IMR-90 (cell line): ENCODE results near the gene LCA5L. TPM values are rescaled to one million over a fixed set of nuclear protein-coding genes. Genes with fewer than 3 reads are reported as not detected.

Experiments used
- ATAC-seq: fragments of 200-7000 bp; cut with Tn5 transposase; 2 replicates; pipeline ENCODE4 v1.9.1; 2020; ENCODE audit warnings: low read depth, mild to moderate bottlenecking, moderate library complexity
- BruUV-seq: library from RNA; stranded (reverse); fragments of 400-500 nt; replicated peaks from 2 replicates; lab custom pipeline; 2021; lab: Mats Ljungman, UMichigan
- CTCF ChIA-PET: fragments of 300-600 bp; formaldehyde crosslinking; extraction: SDS; loops from one replicate; lab custom pipeline; 2021; ENCODE audit warnings: antibody characterized with exemption; lab: Yijun Ruan, JAX
- POLR2A ChIA-PET: fragments of 300-600 bp; sonication (Branson Sonifier 250); formaldehyde crosslinking; loops from one replicate; lab custom pipeline; 2022; ENCODE audit warnings: antibody characterized with exemption; ENCODE audit not compliant: unreplicated experiment; lab: Charles Lee
- DNase-seq: peaks from one replicate; pipeline ENCODE4 v3.0.0; 2013
- H2AFZ ChIP-seq: replicated peaks from 2 replicates; pipeline ENCODE3; 2013; ENCODE audit warnings: low read length, mild to moderate bottlenecking; ENCODE audit not compliant: poor library complexity
- H2AK5ac ChIP-seq: 2 replicates; pipeline ENCODE4 v1.6.1; 2013; ENCODE audit warnings: low read depth, low read length, inconsistent platforms
- H2AK9ac ChIP-seq: replicated peaks from 2 replicates; pipeline ENCODE3; 2013; ENCODE audit warnings: mild to moderate bottlenecking, low read depth, low read length, moderate library complexity; ENCODE audit not compliant: poor library complexity
- H2BK120ac ChIP-seq: 2 replicates; pipeline ENCODE4 v1.6.1; 2013; ENCODE audit warnings: low read depth, low read length, inconsistent platforms
- H2BK15ac ChIP-seq: 3 replicates; pipeline ENCODE4 v1.6.1; 2013; ENCODE audit warnings: low read depth, low read length, inconsistent platforms
- H2BK20ac ChIP-seq: 2 replicates; pipeline ENCODE4 v1.6.1; 2013; ENCODE audit warnings: low read depth, mild to moderate bottlenecking, inconsistent platforms, low read length, moderate library complexity
- H2BK5ac ChIP-seq: 2 replicates; pipeline ENCODE4 v1.6.1; 2013; ENCODE audit warnings: mild to moderate bottlenecking, low read depth, low read length, inconsistent platforms; ENCODE audit not compliant: poor library complexity, severe bottlenecking
- H3K14ac ChIP-seq: replicated peaks from 2 replicates; pipeline ENCODE4 v1.6.1; 2013; ENCODE audit warnings: low read depth, low read length, inconsistent platforms
- H3K18ac ChIP-seq: 2 replicates; pipeline ENCODE4 v1.6.1; 2013; ENCODE audit warnings: low read depth, low read length, control low read depth
- H3K23ac ChIP-seq: 2 replicates; pipeline ENCODE4 v1.6.1; 2013; ENCODE audit warnings: low read depth, low read length, inconsistent platforms
- H3K27ac ChIP-seq: 2 replicates; pipeline ENCODE4 v1.5.1; 2013; ENCODE audit warnings: mild to moderate bottlenecking, control low read depth, low read length; ENCODE audit not compliant: insufficient read depth
- H3K27me3 ChIP-seq: 2 replicates; pipeline ENCODE4 v1.6.1; 2013; ENCODE audit warnings: low read length; ENCODE audit not compliant: control insufficient read depth, insufficient read depth
- H3K36me3 ChIP-seq: 2 replicates; pipeline ENCODE4 v1.6.1; 2013; ENCODE audit warnings: low read length, mixed read lengths; ENCODE audit not compliant: control insufficient read depth, insufficient read depth
- H3K4ac ChIP-seq: 2 replicates; pipeline ENCODE4 v1.6.1; 2013; ENCODE audit warnings: low read depth, low read length, inconsistent platforms
- H3K4me1 ChIP-seq: 2 replicates; pipeline ENCODE4 v1.6.1; 2013; ENCODE audit warnings: low read length, mixed read lengths; ENCODE audit not compliant: control insufficient read depth, insufficient read depth
- H3K4me2 ChIP-seq: 2 replicates; pipeline ENCODE4 v1.6.1; 2013; ENCODE audit warnings: low read depth, mild to moderate bottlenecking, control low read depth, low read length, moderate library complexity
- H3K4me3 ChIP-seq: 2 replicates; pipeline ENCODE4 v1.5.1; 2013; ENCODE audit warnings: low read depth, mild to moderate bottlenecking, control low read depth, low read length, moderate library complexity; ENCODE audit not compliant: insufficient read depth
- H3K56ac ChIP-seq: 2 replicates; pipeline ENCODE4 v1.6.1; 2013; ENCODE audit warnings: low read length, inconsistent platforms; ENCODE audit not compliant: insufficient read depth; ENCODE audit errors: extremely low read depth
- H3K79me1 ChIP-seq, 2 experiments: 2 replicates each; pipeline ENCODE4 v1.6.1; 2013; ENCODE audit warnings: low read length in 2 of 2, inconsistent platforms in 1 of 2, low read depth in 1 of 2
- H3K9ac ChIP-seq: 2 replicates; pipeline ENCODE4 v1.6.1; 2013; ENCODE audit warnings: low read depth, low read length, control low read depth
- H3K9me1 ChIP-seq: 2 replicates; pipeline ENCODE4 v1.6.1; 2013; ENCODE audit warnings: low read length, inconsistent platforms; ENCODE audit not compliant: insufficient read depth
- H3K9me3 ChIP-seq: 2 replicates; pipeline ENCODE4 v1.6.1; 2013; ENCODE audit warnings: low read length; ENCODE audit not compliant: control insufficient read depth, insufficient read depth
- H4K20me1 ChIP-seq: 2 replicates; pipeline ENCODE4 v1.6.1; 2013; ENCODE audit warnings: low read length, inconsistent platforms; ENCODE audit not compliant: insufficient read depth
- H4K5ac ChIP-seq: 2 replicates; pipeline ENCODE4 v1.6.1; 2013; ENCODE audit warnings: mild to moderate bottlenecking, low read depth, low read length, control low read depth
- H4K8ac ChIP-seq, 2 experiments: 2 replicates each; pipeline ENCODE4 v1.6.1; 2013; ENCODE audit warnings: low read depth in 2 of 2, low read length in 2 of 2, control low read depth in 1 of 2, inconsistent platforms in 1 of 2
- H4K91ac ChIP-seq: 2 replicates; pipeline ENCODE4 v1.6.1; 2013; ENCODE audit warnings: low read depth, low read length, inconsistent platforms; ENCODE audit not compliant: insufficient read depth
- BHLHE40 ChIP-seq: fragments of 150-350 bp; IDR thresholded peaks from 2 replicates; pipeline ENCODE4 v1.6.1; 2016; ENCODE audit warnings: mild to moderate bottlenecking, low read depth, low read length
- CHD1 ChIP-seq: IDR thresholded peaks from 2 replicates; pipeline ENCODE4 v1.6.1; 2012; ENCODE audit warnings: low read depth, low read length, improper control_type of control experiment
- CTCF ChIP-seq: conservative IDR thresholded peaks from 2 replicates; pipeline ENCODE4 v1.5.1; 2012; ENCODE audit warnings: mild to moderate bottlenecking, low read depth, low read length, improper control_type of control experiment
- FOS ChIP-seq: fragments of 150-350 bp; IDR thresholded peaks from 2 replicates; pipeline ENCODE4 v1.6.1; 2016; ENCODE audit warnings: low read depth, low read length
- MAZ ChIP-seq: IDR thresholded peaks from 2 replicates; pipeline ENCODE4 v1.6.1; 2012; ENCODE audit warnings: low read depth, mild to moderate bottlenecking, low read length, improper control_type of control experiment, moderate library complexity, borderline replicate concordance
- POLR2A ChIP-seq: IDR thresholded peaks from 2 replicates; pipeline ENCODE4 v1.6.1; 2012; ENCODE audit warnings: mild to moderate bottlenecking, low read depth, low read length
- RCOR1 ChIP-seq: IDR thresholded peaks from 2 replicates; pipeline ENCODE4 v1.6.1; 2012; ENCODE audit warnings: mild to moderate bottlenecking, low read length, improper control_type of control experiment; ENCODE audit not compliant: insufficient replicate concordance
- WGBS, 2 experiments: methylation state at CpG; one replicate each; pipeline versions ENCODE4 v1.1.5 to v1.1.7; 2013; ENCODE audit warnings: missing lambda C conversion rate in 2 of 2; ENCODE audit not compliant: insufficient read length in 1 of 2; ENCODE audit errors: extremely low coverage in 2 of 2; 5-methylcytosine and 5-hydroxymethylcytosine counted together
- dilution Hi-C: fragments of 300-500 bp; cut with HindIII; formaldehyde crosslinking; loops from one replicate; pipeline ENCODE4 v1.14.3; 2018; ENCODE audit warnings: low sequenced_read_pairs; ENCODE audit not compliant: unreplicated experiment
- in situ Hi-C: fragments of 300-500 bp; cut with MboI; formaldehyde crosslinking; loops from 3 replicates; pipeline ENCODE4 v1.14.3; 2019; ENCODE audit warnings: low sequenced_read_pairs, inconsistent platforms, mixed read lengths
- intact Hi-C: fragments of 100-400 bp; cut with micrococcal nuclease; formaldehyde crosslinking; loops from 2 replicates; pipeline ENCODE4 v1.10.0; 2022
- polyA plus RNA-seq, 3 experiments: library from polyadenylated mRNA; depleted of rRNA; stranded (reverse); fragments of >200 nt; gene quantifications; 2 replicates each; pipeline ENCODE4 v1.2.3, GENCODE V29; 2012; ENCODE audit warnings: low replicate concordance in 1 of 3
- total RNA-seq: library from RNA; depleted of rRNA; stranded (reverse); fragments of >200 nt; gene quantifications from 2 replicates; pipeline ENCODE4 v1.2.3, GENCODE V29; 2012

The LCA5L gene
- total and polyA plus RNA-seq, 2 of the 4 experiments (the other 2 are of a cell fraction): 0.18 to 0.26 TPM

GRCh38 chr21:39472786-39473185 lies 27.2 kb upstream of the LCA5L start:
- in situ Hi-C loops: no loop called here
- Histone ChIP-seq H2AFZ (no peak overlapping the region), H3K9me1 (no peaks in the 10 kb centered on the region), H2AK9ac (no peak overlapping the region), H2BK15ac (no peak overlapping the region), H2BK120ac (no peak overlapping the region), H3K4me1 (no peaks in the 10 kb centered on the region), H3K4me2 (no peak overlapping the region), H3K18ac (no peak overlapping the region), H3K56ac (no peak overlapping the region), H3K23ac (no peak overlapping the region), H2BK20ac (no peak overlapping the region), H3K27ac (no peak overlapping the region), H3K36me3 (no peaks in the 10 kb centered on the region), H3K9ac (no peak overlapping the region), H2AK5ac (no peak overlapping the region), H3K4ac (no peak overlapping the region), H3K79me1 (no peaks in the 10 kb centered on the region), H3K27me3 (no peaks in the 10 kb centered on the region), H3K14ac (no peak overlapping the region), H3K4me3 (no peak overlapping the region), H2BK5ac (no peak overlapping the region), H4K8ac (no peak overlapping the region), H4K91ac (no peak overlapping the region), H4K20me1 (no peaks in the 10 kb centered on the region), H4K5ac (no peak overlapping the region), H3K9me3 (no peaks in the 10 kb centered on the region)
- WGBS, 2 experiments: no CpG with 5 or more reads among the region's 4 CpGs
- DNase-seq: no peak
- POLR2A ChIA-PET: no interaction called here
- no peak for ATAC-seq
- no TSS peak for BruUV-seq
- TF ChIP-seq CHD1: no peak
- no peak for TF ChIP-seq RCOR1
- no peak for TF ChIP-seq FOS
- TF ChIP-seq POLR2A: no peak
- TF ChIP-seq MAZ: no peak
- no peak for TF ChIP-seq BHLHE40
- no peak for TF ChIP-seq CTCF
- CTCF ChIA-PET: no interaction called here
- dilution Hi-C loops: no loop called here
- intact Hi-C loops: no loop called here
